ENCODE measurements around the gene SLC44A5.

SLC44A5 gene

GRCh38 chr1:75618382-75618781 is 7.5 kb upstream of the SLC44A5 start:
- peaks cover 29% of the 10 kb centered on the region for H3K27me3 ChIP-seq (ENCODE audit: insufficient read depth, low read length, poor library complexity)

DNA sequence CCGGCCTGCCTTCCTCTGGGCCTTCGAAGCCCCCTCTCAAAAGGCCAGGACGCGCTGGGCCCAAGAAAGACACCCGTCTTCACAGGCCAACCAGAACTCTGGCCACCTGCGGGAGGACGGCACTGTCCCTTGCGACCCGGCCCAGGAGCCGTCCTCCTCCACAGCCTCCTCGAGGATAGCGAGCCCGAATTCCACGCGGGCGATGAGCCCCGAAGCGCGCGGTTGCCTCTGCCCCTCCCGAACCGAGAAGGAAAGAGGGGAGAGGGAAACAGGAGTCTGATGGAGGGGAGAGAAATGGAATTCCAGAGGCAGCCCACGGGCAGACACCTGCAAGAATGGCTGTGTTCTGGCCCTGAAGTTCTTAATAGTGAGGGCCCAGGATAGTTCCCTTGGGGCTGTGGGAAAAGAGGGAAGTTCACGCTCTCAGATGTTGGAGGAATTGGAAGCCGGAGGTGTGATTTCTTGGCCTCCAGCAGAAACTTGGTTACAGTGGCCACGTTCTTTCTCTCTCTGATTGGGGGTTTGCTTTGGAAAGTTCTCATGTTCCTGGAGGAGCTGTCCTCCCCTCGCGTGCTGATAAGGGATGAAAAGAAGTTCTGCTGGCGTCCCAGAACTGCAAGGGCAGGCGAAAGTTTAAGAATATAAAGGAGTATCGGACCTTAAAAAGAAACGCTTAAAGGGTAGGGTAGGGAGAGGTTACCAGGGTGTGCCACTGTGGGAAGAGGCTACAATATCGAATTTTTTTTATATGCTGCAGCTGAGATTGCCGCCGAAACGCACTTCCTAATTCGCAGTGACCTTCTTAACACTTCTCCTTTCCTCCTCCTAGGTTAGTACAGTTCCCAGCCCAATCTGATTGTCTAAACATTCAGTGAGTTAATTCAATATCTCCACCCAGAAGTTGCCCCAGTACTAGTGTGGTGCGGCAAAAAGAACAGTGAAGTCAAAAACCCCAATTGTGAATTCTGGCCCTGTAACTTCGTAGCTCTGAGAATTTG is 5.8 kb upstream of the SLC44A5 start:
- Histone ChIP-seq H3K36me3 (ENCODE audit: insufficient read depth, low read length) (no peaks in the 10 kb centered on the region), H4K20me1 (ENCODE audit: insufficient read depth, low read length) (no peaks in the 10 kb centered on the region), H3K9ac (ENCODE audit: low read depth, low read length) (no peak overlapping the region), H3K4me1 (ENCODE audit: insufficient read depth, low read length) (peaks cover 15% of the 10 kb centered on the region), H3K9me3 (ENCODE audit: insufficient read depth, low read length, severe bottlenecking) (no peaks in the 10 kb centered on the region), H3K4me2 (ENCODE audit: insufficient read depth, low read length) (0 out of 2 replicates have a peak overlapping the region, but pooled peaks have one; percentile 90), H3K27me3 (ENCODE audit: insufficient read depth, low read length, poor library complexity) (peaks cover 33% of the 10 kb centered on the region), H2AFZ (ENCODE audit: low read depth, low read length) (no peak overlapping the region), H3K79me2 (ENCODE audit: insufficient read depth, low read length) (no peaks in the 10 kb centered on the region), H3K27ac (ENCODE audit: low read length) (no peak overlapping the region), H3K4me3 (ENCODE audit: low read depth in 1 of 2, low read length in 2 of 2) (no peak overlapping the region)
- DNase-seq = no peak
- TF ChIP-seq, protein P1, sequence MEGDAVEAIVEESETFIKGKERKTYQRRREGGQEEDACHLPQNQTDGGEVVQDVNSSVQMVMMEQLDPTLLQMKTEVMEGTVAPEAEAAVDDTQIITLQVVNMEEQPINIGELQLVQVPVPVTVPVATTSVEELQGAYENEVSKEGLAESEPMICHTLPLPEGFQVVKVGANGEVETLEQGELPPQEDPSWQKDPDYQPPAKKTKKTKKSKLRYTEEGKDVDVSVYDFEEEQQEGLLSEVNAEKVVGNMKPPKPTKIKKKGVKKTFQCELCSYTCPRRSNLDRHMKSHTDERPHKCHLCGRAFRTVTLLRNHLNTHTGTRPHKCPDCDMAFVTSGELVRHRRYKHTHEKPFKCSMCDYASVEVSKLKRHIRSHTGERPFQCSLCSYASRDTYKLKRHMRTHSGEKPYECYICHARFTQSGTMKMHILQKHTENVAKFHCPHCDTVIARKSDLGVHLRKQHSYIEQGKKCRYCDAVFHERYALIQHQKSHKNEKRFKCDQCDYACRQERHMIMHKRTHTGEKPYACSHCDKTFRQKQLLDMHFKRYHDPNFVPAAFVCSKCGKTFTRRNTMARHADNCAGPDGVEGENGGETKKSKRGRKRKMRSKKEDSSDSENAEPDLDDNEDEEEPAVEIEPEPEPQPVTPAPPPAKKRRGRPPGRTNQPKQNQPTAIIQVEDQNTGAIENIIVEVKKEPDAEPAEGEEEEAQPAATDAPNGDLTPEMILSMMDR (IDR thresholded peaks at IDR 0.05; ENCODE audit: borderline replicate concordance, extremely low read depth, low read length, poor library complexity, severe bottlenecking) = no peak
- no peak for TF ChIP-seq EZH2 (IDR thresholded peaks at IDR 0.05; ENCODE audit: borderline replicate concordance, low read depth, low read length, severe bottlenecking)
- ATAC-seq (ENCODE audit: insufficient read depth, low read depth) = no peak

More at GRCh38 chr1:75618382-75618781, 7.5 kb upstream of the SLC44A5 start:
- H2AFZ ChIP-seq (ENCODE audit: low read depth, low read length) = no peak overlapping the region
- DNase-seq = no peak
- no peak overlapping the region for H3K4me3 ChIP-seq (ENCODE audit: low read depth in 1 of 2, low read length in 2 of 2)
- H3K79me2 ChIP-seq (ENCODE audit: insufficient read depth, low read length) = no peaks in the 10 kb centered on the region
- TF ChIP-seq EZH2 (IDR thresholded peaks at IDR 0.05; ENCODE audit: borderline replicate concordance, low read depth, low read length, severe bottlenecking) = no peak
- TF ChIP-seq, protein P1 (IDR thresholded peaks at IDR 0.05; ENCODE audit: borderline replicate concordance, extremely low read depth, low read length, poor library complexity, severe bottlenecking) = no peak
- H3K4me1 ChIP-seq (ENCODE audit: insufficient read depth, low read length) = peaks cover 15% of the 10 kb centered on the region
- H4K20me1 ChIP-seq (ENCODE audit: insufficient read depth, low read length) = no peaks in the 10 kb centered on the region
- no peak overlapping the region for H3K9ac ChIP-seq (ENCODE audit: low read depth, low read length)
- no peak overlapping the region for H3K4me2 ChIP-seq (ENCODE audit: insufficient read depth, low read length)
- H3K36me3 ChIP-seq (ENCODE audit: insufficient read depth, low read length) = no peaks in the 10 kb centered on the region
- no peak overlapping the region for H3K27ac ChIP-seq (ENCODE audit: low read length)
- H3K9me3 ChIP-seq (ENCODE audit: insufficient read depth, low read length, severe bottlenecking) = no peaks in the 10 kb centered on the region
- ATAC-seq (ENCODE audit: insufficient read depth, low read depth) = no peak

DNA sequence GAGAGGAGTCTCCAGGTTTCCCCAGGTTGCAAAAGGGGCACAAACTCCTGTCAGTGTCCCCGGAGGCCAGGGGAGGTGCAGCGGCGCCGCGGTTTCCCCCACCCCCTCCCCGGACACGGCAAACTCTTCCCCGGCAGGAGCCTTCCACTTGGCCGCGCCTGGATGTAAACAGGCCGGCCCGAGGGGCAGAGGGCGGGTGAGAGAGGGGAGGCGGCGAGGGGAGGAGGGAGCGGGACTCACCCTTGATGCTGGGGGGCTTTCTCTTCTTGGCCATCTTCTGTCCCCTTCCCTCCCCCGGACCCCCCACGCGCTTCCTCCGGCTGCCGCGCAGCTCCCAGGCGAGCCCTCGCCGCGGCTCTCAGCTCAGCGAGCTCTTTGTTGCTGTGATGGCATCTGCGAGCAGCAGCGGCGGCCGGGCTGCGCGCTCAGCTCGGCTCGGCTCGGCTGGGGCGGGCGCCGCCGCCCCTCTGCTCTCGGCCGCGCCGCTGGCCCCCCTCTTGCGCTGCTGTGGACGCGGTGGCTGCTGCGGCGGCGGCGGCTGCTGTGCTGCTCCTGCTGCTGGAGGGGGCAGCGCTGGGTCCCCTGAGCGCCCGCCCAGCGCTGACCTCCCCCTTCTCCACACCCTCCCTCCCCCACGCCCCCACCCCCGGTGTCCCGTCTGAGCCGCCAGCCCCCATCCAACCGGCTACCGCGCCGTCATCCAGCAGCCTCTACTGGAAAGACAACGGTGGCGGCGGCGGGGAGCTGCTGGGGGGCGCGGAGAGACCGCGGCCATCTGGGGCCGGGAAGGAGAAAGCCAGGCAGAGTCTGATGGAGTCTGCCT is 4.9 kb upstream of the SLC44A5 start:
- Histone ChIP-seq H3K9me3 (ENCODE audit: insufficient read depth, low read length, severe bottlenecking) (no peaks in the 10 kb centered on the region), H3K79me2 (ENCODE audit: insufficient read depth, low read length) (no peaks in the 10 kb centered on the region), H3K4me1 (ENCODE audit: insufficient read depth, low read length) (peaks cover 15% of the 10 kb centered on the region), H3K27me3 (ENCODE audit: insufficient read depth, low read length, poor library complexity) (peaks cover 33% of the 10 kb centered on the region), H3K36me3 (ENCODE audit: insufficient read depth, low read length) (no peaks in the 10 kb centered on the region), H4K20me1 (ENCODE audit: insufficient read depth, low read length) (no peaks in the 10 kb centered on the region), H3K27ac (ENCODE audit: low read length) (no peak overlapping the region), H3K4me2 (ENCODE audit: insufficient read depth, low read length) (peak overlapping the region; percentile 90), H2AFZ (ENCODE audit: low read depth, low read length) (peak overlapping the region; percentile 69), H3K9ac (ENCODE audit: low read depth, low read length) (peak overlapping the region; percentile 39; the same call in 1 of the 2 replicates), H3K4me3 (ENCODE audit: low read depth in 1 of 2, low read length in 2 of 2) (peak overlapping the region in 1 of 2 experiments; percentile 61; a peak in 3 of 4 replicates)
- no peak for TF ChIP-seq EZH2 (IDR thresholded peaks at IDR 0.05; ENCODE audit: borderline replicate concordance, low read depth, low read length, severe bottlenecking)
- TF ChIP-seq, protein P1 (IDR thresholded peaks at IDR 0.05; ENCODE audit: borderline replicate concordance, extremely low read depth, low read length, poor library complexity, severe bottlenecking) = no peak
- DNase-seq (peak; percentile 36), ATAC-seq (ENCODE audit: insufficient read depth, low read depth) (peak; percentile 76)
